HEK293T (cell line): ENCODE data around the gene ZNF692.

ENCODE experiments used
- ARNT ChIP-seq: fragments of 450-650 bp; IDR thresholded peaks from 2 replicates; pipeline ENCODE4 v1.6.1; 2017; ENCODE audit warnings: mild to moderate bottlenecking
- BHLHE40 ChIP-seq: fragments of 450-650 bp; IDR thresholded peaks from 2 replicates; pipeline ENCODE4 v1.6.1; 2016; ENCODE audit warnings: mild to moderate bottlenecking, moderate library complexity, borderline replicate concordance
- CTBP1 ChIP-seq: fragments of 450-650 bp; IDR thresholded peaks from 2 replicates; pipeline ENCODE4 v1.6.1; 2016; ENCODE audit warnings: borderline replicate concordance
- ELF4 ChIP-seq: fragments of 450-650 bp; IDR thresholded peaks from 2 replicates; pipeline ENCODE4 v1.6.1; 2017; ENCODE audit warnings: antibody characterized with exemption
- FOXA1 ChIP-seq: fragments of 450-650 bp; IDR thresholded peaks from 2 replicates; pipeline ENCODE4 v1.6.1; 2016; ENCODE audit warnings: mild to moderate bottlenecking
- FOXM1 ChIP-seq: fragments of 450-650 bp; IDR thresholded peaks from 2 replicates; pipeline ENCODE4 v1.6.1; 2017; ENCODE audit warnings: mild to moderate bottlenecking, borderline replicate concordance
- HDGF ChIP-seq: fragments of 450-650 bp; IDR thresholded peaks from 2 replicates; pipeline ENCODE4 v1.6.1; 2017; ENCODE audit warnings: antibody characterized with exemption, borderline replicate concordance
- LEF1 ChIP-seq: fragments of 450-650 bp; IDR thresholded peaks from 2 replicates; pipeline ENCODE4 v1.6.1; 2017; ENCODE audit warnings: mild to moderate bottlenecking, borderline replicate concordance
- NFRKB ChIP-seq: fragments of 450-650 bp; IDR thresholded peaks from 2 replicates; pipeline ENCODE4 v1.6.1; 2016; ENCODE audit warnings: mild to moderate bottlenecking, moderate library complexity
- SP1 ChIP-seq: fragments of 450-650 bp; IDR thresholded peaks from 2 replicates; pipeline ENCODE4 v1.6.1; 2017
- SUZ12 ChIP-seq: fragments of 450-650 bp; IDR thresholded peaks from 2 replicates; pipeline ENCODE4 v1.6.1; 2016; ENCODE audit warnings: mild to moderate bottlenecking
- TARDBP ChIP-seq: fragments of 450-650 bp; IDR thresholded peaks from 2 replicates; pipeline ENCODE4 v1.6.1; 2016
- ZNF384 ChIP-seq: fragments of 450-650 bp; IDR thresholded peaks from 2 replicates; pipeline ENCODE4 v1.6.1; 2016
- TF ChIP-seq, protein P1 (sequence below): fragments of 450-650 bp; IDR thresholded peaks from 2 replicates; pipeline ENCODE4 v1.6.1; 2016

DNA sequence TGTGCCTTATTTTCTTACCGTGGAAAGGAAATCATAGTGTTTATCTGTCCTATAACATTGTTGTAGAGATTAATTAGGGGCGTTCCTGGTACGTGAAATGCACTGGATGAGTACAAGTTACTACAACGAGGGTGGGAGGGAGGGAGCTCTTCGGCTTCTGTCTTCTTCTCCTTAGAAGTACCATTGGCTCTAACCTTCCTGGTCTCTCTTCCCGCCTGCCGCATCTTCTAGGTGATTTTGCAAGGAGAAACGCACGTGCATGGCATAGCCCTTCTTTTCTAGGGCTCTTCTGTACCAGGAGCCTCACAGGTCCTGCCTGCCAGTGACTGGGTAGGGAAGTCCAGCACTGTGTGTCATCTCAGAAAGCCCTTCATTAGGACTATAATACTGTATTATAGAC is 50.0 kb downstream of the ZNF692 start:
- TF ChIP-seq ARNT (no peak), BHLHE40 (no peak), SP1 (no peak), ELF4 (no peak), NFRKB (no peak), SUZ12 (no peak), CTBP1 (no peak), HDGF (no peak), FOXM1 (no peak), LEF1 (no peak), TARDBP (no peak), FOXA1 (no peak), ZNF384 (no peak)
- TF ChIP-seq, protein P1, sequence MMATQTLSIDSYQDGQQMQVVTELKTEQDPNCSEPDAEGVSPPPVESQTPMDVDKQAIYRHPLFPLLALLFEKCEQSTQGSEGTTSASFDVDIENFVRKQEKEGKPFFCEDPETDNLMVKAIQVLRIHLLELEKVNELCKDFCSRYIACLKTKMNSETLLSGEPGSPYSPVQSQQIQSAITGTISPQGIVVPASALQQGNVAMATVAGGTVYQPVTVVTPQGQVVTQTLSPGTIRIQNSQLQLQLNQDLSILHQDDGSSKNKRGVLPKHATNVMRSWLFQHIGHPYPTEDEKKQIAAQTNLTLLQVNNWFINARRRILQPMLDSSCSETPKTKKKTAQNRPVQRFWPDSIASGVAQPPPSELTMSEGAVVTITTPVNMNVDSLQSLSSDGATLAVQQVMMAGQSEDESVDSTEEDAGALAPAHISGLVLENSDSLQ = no peak
